Measurements from ENCODE around the gene LRRN3.

LRRN3 gene

DNA sequence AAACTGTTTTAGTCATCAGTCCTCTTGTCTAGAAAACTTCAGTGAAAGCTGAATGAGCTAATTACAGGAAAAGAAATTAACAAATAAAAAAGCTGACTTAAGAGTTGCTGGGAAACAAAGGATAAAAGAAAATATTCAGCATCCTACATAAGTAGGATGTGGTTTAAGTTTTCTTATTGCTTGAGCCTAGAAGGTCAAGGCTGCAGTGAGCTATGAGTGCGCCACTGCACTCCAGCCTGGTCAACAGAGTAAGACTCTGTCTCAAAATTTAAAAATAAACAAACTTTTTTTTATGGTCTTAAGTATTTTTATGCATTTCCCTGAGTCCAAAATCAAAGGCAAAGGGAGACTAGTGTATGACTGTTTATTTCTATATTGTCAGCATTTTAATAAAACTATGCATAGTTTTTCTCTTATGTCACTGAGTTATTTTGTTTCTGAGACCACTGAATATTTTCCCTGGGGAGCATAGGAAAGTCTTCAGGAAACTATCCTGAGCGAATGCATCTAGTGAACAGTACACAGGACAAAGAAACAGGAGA lies 40.0 kb upstream of the LRRN3 start:
- H3K9ac ChIP-seq (ENCODE audit: low read depth, low read length): no peak overlapping the region

DNA sequence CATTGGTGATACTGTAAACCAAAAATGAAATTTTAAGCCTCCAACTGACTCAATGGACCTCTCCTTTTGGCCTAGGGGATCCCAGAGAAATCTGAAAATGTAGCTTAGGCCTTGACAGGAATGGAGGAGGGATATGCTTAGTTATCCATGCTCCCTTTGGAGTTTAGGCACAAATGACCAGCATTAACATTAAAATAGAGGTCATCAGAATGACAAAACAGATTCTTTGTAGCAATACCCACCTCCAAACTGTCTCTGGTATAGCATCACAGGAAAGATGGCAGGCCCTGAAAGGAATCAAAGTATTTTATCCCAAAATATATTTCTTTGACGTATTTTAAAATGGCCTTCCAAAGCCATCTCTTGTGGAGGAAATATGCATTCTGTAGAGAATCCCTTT lies 39.1 kb upstream of the LRRN3 start:
- no peaks in the 10 kb centered on the region for H3K36me3 ChIP-seq (ENCODE audit: insufficient read depth, low read length)
- TF ChIP-seq, protein P1, sequence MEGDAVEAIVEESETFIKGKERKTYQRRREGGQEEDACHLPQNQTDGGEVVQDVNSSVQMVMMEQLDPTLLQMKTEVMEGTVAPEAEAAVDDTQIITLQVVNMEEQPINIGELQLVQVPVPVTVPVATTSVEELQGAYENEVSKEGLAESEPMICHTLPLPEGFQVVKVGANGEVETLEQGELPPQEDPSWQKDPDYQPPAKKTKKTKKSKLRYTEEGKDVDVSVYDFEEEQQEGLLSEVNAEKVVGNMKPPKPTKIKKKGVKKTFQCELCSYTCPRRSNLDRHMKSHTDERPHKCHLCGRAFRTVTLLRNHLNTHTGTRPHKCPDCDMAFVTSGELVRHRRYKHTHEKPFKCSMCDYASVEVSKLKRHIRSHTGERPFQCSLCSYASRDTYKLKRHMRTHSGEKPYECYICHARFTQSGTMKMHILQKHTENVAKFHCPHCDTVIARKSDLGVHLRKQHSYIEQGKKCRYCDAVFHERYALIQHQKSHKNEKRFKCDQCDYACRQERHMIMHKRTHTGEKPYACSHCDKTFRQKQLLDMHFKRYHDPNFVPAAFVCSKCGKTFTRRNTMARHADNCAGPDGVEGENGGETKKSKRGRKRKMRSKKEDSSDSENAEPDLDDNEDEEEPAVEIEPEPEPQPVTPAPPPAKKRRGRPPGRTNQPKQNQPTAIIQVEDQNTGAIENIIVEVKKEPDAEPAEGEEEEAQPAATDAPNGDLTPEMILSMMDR (IDR thresholded peaks at IDR 0.05; ENCODE audit: borderline replicate concordance, extremely low read depth, low read length, poor library complexity, severe bottlenecking): no peak
- no peak for TF ChIP-seq EZH2 (IDR thresholded peaks at IDR 0.05; ENCODE audit: borderline replicate concordance, low read depth, low read length, severe bottlenecking)
- H3K79me2 ChIP-seq (ENCODE audit: insufficient read depth, low read length): no peaks in the 10 kb centered on the region
- H3K9me3 ChIP-seq (ENCODE audit: insufficient read depth, low read length, severe bottlenecking): no peaks in the 10 kb centered on the region
- no peaks in the 10 kb centered on the region for H3K27me3 ChIP-seq (ENCODE audit: insufficient read depth, low read length, poor library complexity)
- H3K9ac ChIP-seq (ENCODE audit: low read depth, low read length): no peak overlapping the region
- H3K27ac ChIP-seq (ENCODE audit: low read length): no peak overlapping the region
- DNase-seq (no peak), ATAC-seq (ENCODE audit: insufficient read depth, low read depth) (no peak)
- no peak overlapping the region for H3K4me3 ChIP-seq (ENCODE audit: low read depth in 1 of 2, low read length in 2 of 2)
- H4K20me1 ChIP-seq (ENCODE audit: insufficient read depth, low read length): no peaks in the 10 kb centered on the region
- H2AFZ ChIP-seq (ENCODE audit: low read depth, low read length): no peak overlapping the region
- H3K4me1 ChIP-seq (ENCODE audit: insufficient read depth, low read length): peaks cover 8% of the 10 kb centered on the region
- H3K4me2 ChIP-seq (ENCODE audit: insufficient read depth, low read length): no peak overlapping the region

More for the DNA sequence above, 40.0 kb upstream of the LRRN3 start:
- no peaks in the 10 kb centered on the region for H3K27me3 ChIP-seq (ENCODE audit: insufficient read depth, low read length, poor library complexity)
- no peak overlapping the region for H2AFZ ChIP-seq (ENCODE audit: low read depth, low read length)
- H3K9me3 ChIP-seq (ENCODE audit: insufficient read depth, low read length, severe bottlenecking): no peaks in the 10 kb centered on the region
- no peaks in the 10 kb centered on the region for H3K36me3 ChIP-seq (ENCODE audit: insufficient read depth, low read length)
- H3K4me3 ChIP-seq (ENCODE audit: low read depth in 1 of 2, low read length in 2 of 2): no peak overlapping the region
- peaks cover 8% of the 10 kb centered on the region for H3K4me1 ChIP-seq (ENCODE audit: insufficient read depth, low read length)
- H3K79me2 ChIP-seq (ENCODE audit: insufficient read depth, low read length): no peaks in the 10 kb centered on the region
- TF ChIP-seq, protein P1 (IDR thresholded peaks at IDR 0.05; ENCODE audit: borderline replicate concordance, extremely low read depth, low read length, poor library complexity, severe bottlenecking): no peak
- no peak for TF ChIP-seq EZH2 (IDR thresholded peaks at IDR 0.05; ENCODE audit: borderline replicate concordance, low read depth, low read length, severe bottlenecking)
- DNase-seq (no peak), ATAC-seq (ENCODE audit: insufficient read depth, low read depth) (no peak)
- no peaks in the 10 kb centered on the region for H4K20me1 ChIP-seq (ENCODE audit: insufficient read depth, low read length)
- H3K4me2 ChIP-seq (ENCODE audit: insufficient read depth, low read length): no peak overlapping the region
- H3K27ac ChIP-seq (ENCODE audit: low read length): no peak overlapping the region

DNA sequence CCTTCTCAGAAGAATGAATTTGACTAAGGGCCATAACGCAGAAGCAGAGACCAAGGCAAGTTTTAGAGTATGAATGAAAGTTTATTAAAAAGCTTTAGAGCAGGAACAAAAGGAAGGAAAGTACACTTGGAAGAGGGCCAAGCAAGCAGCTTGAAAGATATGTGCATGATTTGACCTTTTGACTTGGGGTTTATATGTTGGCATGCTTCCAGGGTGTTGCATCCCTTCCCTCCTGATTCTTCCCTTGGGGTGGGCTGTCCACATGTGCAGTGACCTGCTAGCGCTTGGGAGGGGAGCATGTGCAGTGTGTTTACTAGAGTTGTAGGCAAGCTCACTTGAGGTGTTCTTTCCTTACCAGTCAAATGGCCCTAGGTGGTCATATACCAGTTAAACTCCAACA lies 37.9 kb upstream of the LRRN3 start:
- no peaks in the 10 kb centered on the region for H3K9me3 ChIP-seq (ENCODE audit: insufficient read depth, low read length, severe bottlenecking)
- no peaks in the 10 kb centered on the region for H3K36me3 ChIP-seq (ENCODE audit: insufficient read depth, low read length)
- no peak overlapping the region for H3K27ac ChIP-seq (ENCODE audit: low read length)
- H3K9ac ChIP-seq (ENCODE audit: low read depth, low read length): no peak overlapping the region
- ATAC-seq (ENCODE audit: insufficient read depth, low read depth) (no peak), DNase-seq (no peak)
- H3K4me1 ChIP-seq (ENCODE audit: insufficient read depth, low read length): peaks cover 8% of the 10 kb centered on the region
- no peak overlapping the region for H3K4me3 ChIP-seq (ENCODE audit: low read depth in 1 of 2, low read length in 2 of 2)
- TF ChIP-seq, protein P1 (IDR thresholded peaks at IDR 0.05; ENCODE audit: borderline replicate concordance, extremely low read depth, low read length, poor library complexity, severe bottlenecking): no peak
- TF ChIP-seq EZH2 (IDR thresholded peaks at IDR 0.05; ENCODE audit: borderline replicate concordance, low read depth, low read length, severe bottlenecking): no peak
- H3K79me2 ChIP-seq (ENCODE audit: insufficient read depth, low read length): no peaks in the 10 kb centered on the region
- H3K27me3 ChIP-seq (ENCODE audit: insufficient read depth, low read length, poor library complexity): no peaks in the 10 kb centered on the region
- no peaks in the 10 kb centered on the region for H4K20me1 ChIP-seq (ENCODE audit: insufficient read depth, low read length)
- H2AFZ ChIP-seq (ENCODE audit: low read depth, low read length): no peak overlapping the region
- no peak overlapping the region for H3K4me2 ChIP-seq (ENCODE audit: insufficient read depth, low read length)

DNA sequence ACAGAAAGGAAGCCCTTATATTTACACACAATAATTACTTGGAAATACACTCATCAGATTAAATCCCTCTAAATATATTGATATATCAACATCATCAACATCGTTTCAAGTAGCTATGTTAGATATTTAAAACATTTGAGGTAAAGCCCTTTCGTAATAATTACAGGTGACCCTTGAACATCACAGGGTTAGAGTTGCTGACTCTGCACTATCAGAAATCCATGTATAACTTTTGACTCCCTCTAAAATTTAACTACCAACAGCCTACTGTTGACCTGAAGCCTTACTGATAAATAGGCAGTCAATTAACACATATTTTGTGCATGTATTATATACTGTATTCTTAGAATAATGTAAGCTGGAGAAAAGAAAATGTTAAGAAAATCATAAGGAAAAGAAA lies 34.6 kb upstream of the LRRN3 start:
- Histone ChIP-seq H3K9ac (ENCODE audit: low read depth, low read length) (no peak overlapping the region), H2AFZ (ENCODE audit: low read depth, low read length) (no peak overlapping the region), H3K4me1 (ENCODE audit: insufficient read depth, low read length) (peaks cover 8% of the 10 kb centered on the region), H3K36me3 (ENCODE audit: insufficient read depth, low read length) (no peaks in the 10 kb centered on the region), H3K27ac (ENCODE audit: low read length) (no peak overlapping the region), H4K20me1 (ENCODE audit: insufficient read depth, low read length) (no peaks in the 10 kb centered on the region), H3K4me3 (ENCODE audit: low read depth in 1 of 2, low read length in 2 of 2) (no peak overlapping the region), H3K9me3 (ENCODE audit: insufficient read depth, low read length, severe bottlenecking) (no peaks in the 10 kb centered on the region), H3K27me3 (ENCODE audit: insufficient read depth, low read length, poor library complexity) (no peaks in the 10 kb centered on the region), H3K79me2 (ENCODE audit: insufficient read depth, low read length) (no peaks in the 10 kb centered on the region), H3K4me2 (ENCODE audit: insufficient read depth, low read length) (no peak overlapping the region)
- ATAC-seq (ENCODE audit: insufficient read depth, low read depth) (no peak), DNase-seq (no peak)
- no peak for TF ChIP-seq EZH2 (IDR thresholded peaks at IDR 0.05; ENCODE audit: borderline replicate concordance, low read depth, low read length, severe bottlenecking)
- TF ChIP-seq, protein P1 (IDR thresholded peaks at IDR 0.05; ENCODE audit: borderline replicate concordance, extremely low read depth, low read length, poor library complexity, severe bottlenecking): no peak
